HG03280 (cell line): ENCODE measurements around the gene LSM5.

ENCODE experiments used
- ATAC-seq: cut with Tn5 transposase; IDR thresholded peaks from one replicate; pipeline ENCODE4 v1.9.1; 2021; ENCODE audit warnings: mild to moderate bottlenecking, moderate library complexity; ENCODE audit not compliant: unreplicated experiment

LSM5 gene

DNA sequence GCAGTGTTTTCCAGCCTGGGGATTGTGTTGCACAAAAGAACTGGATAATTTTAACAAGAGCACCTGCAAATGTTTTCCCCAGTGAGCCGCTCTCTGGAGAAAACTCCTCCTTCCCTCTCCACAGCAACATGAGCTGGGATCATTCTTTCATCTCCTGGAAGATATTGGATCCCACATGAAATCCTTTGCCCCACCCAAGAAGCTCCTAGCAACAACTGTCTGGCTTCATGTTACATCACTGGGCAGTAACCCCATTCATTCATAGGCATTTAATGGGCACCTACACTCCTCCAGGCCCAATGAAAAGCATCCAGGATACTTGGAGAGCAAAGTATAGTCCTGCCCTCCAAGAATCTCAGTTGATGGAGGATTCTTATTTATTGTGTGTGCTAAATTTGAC lies 27.2 kb downstream of the LSM5 start:
- ATAC-seq, result no peak

GRCh38 chr7:32462451-32462850 lies 27.7 kb downstream of the LSM5 start:
- no peak for ATAC-seq

DNA sequence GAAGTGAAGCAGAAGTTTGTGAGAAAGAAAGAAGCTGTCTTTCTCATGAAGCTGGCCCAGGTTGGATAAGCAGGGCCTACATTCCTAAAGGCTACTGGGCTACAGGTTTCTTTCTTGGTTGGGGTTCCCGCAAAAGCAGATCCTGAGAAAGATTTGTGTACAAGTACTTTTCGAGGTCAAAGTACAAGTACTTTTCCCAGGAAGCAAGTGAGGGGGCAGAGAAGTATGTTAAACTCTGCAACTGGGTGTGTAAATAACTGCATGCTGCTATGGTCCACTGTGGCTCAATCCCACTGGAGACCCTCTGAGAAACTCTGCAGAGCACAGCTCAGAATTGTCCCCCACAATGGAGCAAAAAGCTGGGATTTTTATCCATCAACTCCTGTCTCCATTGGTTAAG lies 28.7 kb downstream of the LSM5 start:
- ATAC-seq, result no peak

DNA sequence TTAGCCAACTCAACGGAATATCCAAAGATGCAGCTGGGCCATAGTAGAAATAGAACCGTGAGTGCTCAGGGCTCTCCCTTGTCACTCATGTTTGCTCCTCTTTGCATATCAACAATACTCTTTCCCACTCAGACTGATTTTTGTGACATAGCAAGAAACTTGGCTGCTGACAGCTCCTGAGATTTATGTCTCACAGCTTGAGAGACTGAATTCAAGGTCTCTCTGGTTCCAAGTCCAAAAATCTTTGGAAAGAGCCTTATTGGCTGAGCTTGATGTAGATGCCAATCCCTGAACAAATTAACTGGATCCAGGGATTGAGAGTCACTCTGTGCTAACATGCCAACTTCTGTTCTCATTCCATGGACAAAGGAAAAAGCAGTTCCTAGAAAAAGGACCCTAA lies 30.4 kb downstream of the LSM5 start:
- no peak for ATAC-seq

DNA sequence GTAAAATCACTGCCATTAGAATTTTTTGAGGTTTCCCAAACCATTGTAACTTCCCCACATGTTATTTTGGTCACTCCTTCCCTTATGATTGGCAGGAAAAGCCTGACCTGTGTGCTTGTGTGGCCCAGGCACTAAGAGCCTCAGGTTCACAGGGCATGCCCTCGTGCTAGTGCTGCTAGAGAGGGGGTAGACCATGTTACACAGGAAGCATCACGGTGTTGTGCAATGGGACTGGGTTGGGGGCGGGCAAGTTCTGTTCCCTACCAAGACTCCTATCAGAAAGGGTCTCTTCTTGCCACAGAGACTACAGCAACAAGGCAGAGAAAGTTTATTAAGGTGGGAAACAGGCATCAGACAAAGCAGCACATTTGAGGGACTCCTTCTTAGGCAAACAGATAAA lies 32.2 kb downstream of the LSM5 start:
- no peak for ATAC-seq

DNA sequence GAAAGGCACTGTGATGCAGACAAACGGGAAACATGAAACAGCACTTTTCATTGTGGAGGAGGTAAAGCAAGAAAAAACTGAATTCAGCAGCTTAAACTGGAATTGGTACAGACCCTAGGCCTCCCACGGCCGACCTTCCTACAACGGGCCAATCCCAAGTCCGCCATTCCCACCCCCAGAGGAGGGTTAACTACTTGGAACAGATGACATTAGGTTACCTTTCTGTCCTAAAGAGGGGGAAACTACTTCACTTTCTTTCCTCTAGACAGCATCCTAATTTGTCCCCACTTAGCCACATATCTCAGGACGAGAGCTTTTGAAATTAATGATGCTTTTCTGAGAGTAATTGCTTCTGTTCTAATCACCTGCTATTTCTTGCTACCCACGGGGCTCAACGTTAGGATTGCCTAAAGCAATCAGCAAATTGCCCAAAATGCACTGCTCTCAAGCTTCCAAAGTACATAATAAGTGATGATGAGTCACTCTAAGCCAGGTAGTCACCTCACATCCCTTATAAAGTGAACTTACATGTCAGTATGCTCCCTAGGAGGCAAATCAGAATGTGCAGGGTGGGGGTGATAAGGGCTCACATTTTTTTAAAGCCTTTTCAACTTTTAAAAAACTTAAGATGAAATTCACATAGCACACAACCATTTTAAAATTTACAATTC lies 36.7 kb downstream of the LSM5 start:
- ATAC-seq, result no peak

GRCh38 chr7:32447218-32447617 lies 43.0 kb downstream of the LSM5 start:
- no peak for ATAC-seq

DNA sequence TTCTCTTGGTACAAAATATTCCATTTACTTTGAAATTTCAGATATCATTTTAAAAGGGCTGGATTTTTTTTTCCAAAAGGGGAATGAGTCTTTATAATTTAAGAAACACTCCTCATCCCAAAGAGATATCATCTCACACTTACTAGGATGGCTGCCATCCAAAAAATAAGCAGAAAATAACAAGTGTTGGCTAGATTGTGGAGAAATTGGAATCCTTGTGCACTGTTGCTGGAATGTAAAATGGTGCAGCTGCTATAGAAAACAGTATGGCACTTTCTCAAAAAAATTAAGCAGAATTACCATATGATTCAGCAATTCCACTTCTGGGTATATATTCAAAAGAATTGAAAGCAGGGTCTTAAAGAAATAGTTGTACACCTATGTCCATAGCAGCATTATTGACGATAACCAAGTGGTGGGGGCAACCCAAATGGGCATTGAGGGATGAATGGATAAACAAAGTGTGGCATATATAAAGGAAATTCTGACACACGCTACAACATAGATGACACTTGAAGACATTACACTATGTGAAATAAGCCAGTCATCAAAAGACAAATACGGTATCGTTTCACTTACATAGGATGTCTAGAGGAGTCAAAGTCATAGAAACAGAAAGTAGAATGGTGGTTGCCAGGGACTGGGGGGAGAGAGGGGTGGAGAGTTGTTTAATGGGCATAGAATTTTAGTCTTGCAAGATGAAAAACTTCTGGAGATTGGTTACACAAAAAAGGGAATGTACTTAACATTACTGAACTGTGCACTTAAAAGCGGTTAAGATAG lies 53.8 kb downstream of the LSM5 start:
- no peak for ATAC-seq
